GM18511 (cell line): ENCODE data around the gene BRAF.
"Not testable (repeated sequence)": the region's sequence is repeated elsewhere in the genome, so short reads cannot be mapped to it uniquely, and the experiment has no call there.

ENCODE experiments used
- ATAC-seq: cut with Tn5 transposase; IDR thresholded peaks from one replicate; pipeline ENCODE4 v1.9.1; 2021; ENCODE audit warnings: mild to moderate bottlenecking, moderate library complexity; ENCODE audit not compliant: unreplicated experiment

Gene BRAF

DNA sequence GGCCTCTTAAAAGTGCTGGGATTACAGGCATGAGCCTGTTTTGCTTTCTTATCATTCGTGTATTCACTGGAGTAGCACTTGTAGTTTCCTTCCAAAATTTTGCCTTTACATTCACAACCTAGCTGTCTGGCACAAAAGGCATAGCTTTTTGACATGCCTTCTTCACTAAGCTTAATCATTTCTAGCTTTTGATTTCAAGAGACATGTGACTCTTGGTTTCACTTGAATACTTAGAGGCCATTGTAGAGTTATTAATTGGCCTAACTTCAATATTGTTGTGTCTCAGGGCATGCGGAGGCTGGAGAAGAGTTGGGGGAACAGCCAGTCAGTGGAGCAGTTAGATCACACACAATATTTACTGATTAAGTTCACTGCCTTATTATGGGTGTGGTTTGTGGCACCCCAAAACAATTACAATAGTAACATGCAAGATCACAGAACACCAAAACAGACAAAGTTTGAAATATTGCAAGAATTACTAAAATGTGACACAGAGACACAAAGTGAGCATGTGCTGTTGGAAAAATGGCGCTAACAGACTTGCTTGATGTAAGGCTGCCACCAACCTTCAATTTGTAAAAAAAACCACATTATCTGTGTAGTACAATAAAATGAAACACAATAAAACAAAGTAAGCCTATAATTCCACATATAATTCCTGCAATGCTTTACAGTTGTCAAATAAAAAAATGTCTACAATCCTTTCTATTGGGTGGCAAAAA lies 43.1 kb downstream of the BRAF start:
- peak; percentile 67 for ATAC-seq

DNA sequence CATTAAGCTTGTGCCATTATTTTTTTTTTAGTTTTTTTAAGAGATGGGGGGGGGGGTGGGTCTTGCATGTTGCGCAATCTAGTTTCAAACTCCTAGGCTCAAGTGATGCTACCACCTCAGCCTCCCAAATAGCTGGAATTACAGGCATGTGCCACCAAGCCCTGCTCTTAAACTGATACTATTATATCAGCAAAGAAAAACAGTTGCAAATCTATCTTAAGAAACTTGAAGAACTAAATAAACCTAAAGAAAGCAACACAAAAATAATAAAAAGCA lies 47.5 kb downstream of the BRAF start:
- ATAC-seq, result no peak

DNA sequence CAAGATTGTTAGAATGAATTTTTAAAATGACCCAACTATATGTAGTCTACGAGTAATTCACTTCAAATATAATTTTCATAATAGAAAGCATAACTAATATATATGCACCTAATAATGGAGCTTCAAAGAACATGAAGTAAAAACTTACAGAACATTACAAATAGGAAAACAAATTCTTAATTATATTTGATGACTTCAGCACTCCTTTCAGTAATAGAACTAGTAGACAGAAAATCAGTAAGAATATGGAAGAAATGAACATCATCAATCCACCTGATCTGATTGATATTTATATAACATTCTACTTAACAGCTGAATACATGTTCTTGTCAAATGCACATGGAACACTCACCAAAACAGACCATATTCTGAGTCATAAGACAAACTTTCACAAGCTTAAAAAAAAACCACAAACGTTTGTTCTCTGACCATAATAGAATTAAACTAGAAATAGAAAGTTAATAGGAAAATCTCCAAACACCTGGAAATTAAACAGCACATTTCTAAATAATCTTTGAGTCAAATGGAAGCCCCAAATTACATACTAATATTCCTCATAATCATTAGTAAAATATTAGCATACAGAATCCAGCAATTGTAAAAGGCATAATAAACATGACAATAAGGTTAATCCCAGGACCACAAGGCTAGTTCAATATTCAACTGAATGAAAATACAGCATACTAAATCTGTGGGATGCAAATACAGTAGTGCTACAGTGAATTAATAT lies 48.0 kb downstream of the BRAF start:
- peak; percentile 85 for ATAC-seq

DNA sequence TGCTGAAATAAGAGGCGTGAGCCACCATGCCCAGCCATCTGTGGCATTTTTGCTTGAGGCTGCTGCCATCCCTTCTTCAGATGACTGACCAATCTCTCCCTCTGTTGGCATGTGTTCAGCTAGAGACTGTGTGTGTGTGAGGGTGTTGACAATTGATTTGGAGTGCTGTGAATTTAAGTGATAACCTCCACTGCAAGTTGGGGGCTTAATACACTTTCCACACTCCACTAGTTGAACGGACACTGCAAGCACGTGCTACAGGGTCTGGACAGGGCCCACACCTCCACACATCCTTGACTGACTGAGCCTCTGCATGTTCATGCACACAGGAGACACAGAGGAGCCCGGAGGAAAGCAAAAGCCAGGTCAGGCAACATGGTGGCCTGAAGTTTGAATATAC lies 51.3 kb downstream of the BRAF start:
- ATAC-seq, result no peak

DNA sequence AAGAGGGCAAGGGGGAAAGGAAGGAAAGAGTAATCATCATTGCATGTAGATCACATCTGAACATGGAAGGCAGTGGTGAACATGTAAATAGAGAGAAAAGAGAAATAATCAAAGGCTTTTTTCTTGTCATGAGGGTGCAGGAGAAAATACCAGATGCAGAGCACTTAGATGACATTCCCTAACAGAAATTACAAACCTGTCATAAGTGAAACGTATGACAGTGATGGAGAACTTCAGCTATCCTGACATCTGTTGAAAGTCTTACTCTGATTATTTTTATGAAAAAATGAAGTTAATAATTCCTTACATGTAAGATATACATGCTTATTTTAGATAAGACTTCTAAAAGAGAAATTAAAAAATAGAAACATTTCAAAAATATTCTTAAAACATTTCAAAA lies 54.7 kb downstream of the BRAF start:
- ATAC-seq, result no peak

DNA sequence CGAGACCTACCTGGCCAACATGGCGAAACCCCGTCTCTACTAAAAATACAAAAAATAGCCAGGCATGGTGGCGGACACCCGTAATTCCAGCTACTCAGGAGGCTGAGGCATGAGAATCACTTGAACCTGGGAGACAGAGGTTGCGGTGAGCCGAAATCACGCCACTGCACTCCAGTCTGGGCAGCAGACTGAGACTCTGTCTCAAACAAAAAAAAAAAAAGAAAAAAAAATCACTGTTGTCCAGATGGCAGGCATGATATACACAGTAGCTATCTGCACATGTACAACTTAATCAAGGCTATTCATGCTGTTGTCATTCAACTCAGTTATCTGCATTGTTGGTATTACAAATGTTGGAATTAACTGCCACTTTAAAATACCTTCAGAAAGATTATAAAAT lies 55.3 kb downstream of the BRAF start:
- no peak for ATAC-seq

DNA sequence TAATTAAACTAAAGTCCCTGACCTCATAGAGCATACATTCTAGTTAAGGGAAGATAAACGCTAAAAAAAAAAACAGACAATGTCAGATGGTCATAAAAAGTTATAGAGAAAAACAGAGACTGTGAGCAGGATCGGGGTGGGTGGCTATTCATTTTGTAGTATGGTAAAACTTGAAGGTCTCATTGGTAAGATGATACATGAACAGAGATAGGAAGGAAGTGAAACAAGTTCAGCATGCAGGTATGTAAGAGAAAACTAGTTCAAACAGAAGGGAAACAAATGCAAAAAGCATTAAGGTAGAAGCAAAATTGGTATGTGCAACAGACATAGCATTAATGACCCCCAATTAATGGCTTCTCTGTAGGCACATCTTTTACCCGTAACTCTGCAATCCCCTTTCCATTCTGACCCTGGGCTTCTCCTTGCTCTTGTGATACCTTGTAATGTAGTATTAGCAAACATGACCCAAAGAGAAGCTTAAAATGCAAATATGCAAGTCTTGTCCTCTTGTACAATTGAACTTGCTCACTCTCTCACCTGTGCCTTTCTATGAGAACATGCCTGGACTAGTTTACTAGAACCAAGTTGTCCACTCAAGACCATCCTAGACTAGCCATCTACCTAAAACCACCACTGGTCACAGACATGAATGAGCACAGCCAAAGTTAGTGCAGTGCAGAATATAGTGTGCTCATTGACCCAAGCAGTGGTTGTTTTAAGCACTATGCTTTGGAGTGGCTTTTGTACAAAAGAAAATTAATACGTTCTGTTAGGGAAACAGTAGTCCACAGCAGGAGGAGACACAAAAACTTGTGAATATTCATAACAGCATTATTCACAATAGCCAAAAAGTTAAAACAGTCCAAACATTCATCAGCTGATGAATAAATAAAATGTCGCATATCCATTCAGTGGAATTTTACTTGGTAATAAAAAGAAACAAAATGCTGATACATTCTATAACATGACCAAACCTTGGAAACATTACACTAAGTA lies 57.0 kb downstream of the BRAF start:
- no peak for ATAC-seq

DNA sequence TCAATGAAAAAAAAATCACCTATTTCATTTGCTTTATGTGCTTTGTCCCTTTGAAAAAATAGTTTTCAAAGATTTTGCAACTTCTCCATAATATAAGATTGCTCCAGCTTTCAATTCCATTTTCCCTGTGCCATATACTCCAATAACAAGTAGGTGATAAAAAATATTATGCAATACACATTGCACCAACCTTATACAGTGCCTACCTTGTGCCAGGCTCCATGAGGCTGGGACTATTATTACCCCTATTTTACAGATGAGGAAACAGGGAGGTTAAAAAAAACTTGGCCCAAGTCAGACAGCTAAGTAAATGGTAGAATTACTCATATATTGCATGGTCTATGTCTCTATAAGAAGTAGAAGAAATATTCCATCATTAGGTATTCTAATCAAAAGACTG lies 57.8 kb downstream of the BRAF start:
- no peak for ATAC-seq

DNA sequence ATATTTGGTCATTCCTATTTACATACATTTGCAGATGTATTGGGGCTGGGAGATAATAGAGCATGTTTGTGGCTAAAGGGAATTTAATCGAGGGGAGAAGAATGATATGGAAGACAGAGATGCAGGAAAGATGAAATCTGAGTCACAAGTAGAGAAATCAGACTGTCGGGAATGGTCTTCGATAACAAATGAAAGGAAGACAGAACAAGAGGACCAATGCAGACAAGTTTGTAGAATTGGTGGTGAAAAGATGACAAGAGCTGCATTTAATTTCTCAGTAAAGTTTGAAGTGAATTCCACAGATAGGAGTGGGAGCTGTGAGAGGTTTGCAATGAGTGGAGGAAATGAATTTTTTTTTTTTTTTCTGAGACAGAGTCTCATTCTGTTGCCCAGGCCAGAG lies 60.0 kb downstream of the BRAF start:
- no peak for ATAC-seq

DNA sequence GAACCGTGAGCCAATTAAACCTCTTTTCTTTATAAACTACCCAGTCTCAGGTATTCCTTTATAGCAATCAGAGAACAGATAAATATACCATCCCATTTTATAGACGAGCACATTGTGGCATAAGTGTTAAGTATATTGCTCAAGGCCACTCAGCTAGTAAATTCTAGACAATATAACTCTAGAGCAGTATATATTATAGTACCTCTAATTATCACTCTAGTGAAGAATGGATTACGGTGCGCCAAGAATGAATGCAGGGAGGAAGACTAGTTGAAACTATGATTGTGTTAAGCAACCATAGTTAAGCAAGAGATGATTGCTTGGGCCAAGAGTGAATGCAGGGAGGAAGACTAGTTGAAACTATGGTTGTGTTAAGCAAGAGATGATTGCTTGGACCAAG lies 60.9 kb downstream of the BRAF start:
- no peak for ATAC-seq

DNA sequence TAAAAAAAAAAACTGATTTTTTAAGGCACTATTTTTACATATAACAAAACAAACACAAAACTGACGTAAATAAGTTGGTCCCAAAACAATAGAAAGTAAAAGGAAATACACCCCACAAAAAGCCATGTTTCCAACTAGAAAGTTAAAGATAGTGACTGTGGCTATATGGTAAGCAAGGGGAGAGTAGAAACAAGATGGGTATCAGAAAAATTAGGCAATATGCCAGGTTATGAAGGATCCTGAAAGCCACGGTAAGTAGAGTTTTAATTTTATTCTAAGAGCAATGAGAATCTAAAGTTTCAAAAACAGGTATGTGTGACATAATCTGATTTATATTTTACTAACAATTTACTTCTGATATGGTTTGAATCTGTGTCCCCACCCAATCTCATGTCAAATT lies 61.5 kb downstream of the BRAF start:
- ATAC-seq, result no peak

DNA sequence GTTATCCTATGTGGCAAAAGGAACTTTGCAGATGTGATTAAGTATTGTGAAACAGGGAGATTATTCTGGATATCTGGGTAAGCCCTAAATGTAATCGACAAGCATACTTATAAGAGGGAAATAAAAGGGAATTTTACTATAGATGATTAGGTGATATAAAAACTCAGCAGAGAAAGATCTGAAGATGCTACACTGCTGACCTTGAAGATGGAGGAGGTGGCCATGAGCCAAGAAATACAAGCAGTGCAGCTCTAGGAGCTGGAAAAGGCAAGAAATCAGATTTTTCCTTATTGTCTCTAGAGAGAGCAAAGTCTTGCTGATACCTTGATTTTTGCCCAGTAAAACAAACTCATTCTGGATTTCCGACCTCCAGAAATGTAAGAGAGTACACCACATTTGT lies 67.7 kb downstream of the BRAF start:
- ATAC-seq, result no peak

DNA sequence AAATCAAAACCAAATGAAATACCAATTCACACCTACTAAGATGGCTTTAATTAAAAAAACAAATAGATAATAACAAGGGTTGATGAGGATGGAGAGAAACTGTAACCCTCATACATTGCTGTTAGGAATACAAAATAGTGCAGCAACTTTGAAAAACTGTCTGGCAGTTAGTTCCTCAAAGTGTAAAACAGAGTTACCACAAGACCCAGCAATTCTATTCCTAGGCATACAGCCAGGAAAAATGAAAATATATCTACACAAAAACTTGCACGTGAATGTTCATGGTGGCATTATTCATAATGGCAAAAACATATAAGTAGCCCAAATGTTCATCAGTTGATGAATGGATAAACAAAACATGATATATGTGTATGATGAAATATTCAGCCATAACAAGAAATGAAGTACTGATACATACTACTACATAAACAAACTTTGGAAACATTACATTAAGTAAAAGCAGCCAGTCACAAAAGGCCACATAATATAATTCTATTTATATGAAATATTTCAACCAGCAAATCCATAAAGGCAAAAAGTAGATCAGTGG lies 83.5 kb downstream of the BRAF start:
- ATAC-seq, result no peak

DNA sequence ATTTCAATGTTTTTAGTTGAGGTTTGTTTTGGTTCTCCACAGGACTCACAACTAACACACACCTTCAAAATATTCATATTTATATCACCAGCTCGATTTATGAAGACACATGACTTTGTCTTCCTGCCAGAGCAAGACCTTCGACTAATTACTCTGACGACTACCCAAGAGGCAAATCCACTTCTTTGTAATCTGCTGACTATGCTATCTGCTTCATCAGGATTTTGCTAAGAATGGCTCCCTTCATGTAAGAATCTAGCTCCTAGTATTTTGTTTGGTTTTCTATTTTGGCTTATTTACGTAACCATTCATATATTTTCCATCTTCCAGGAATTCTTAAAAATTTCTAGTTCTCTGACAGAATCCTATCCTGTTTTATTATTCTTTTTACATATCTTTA lies 93.0 kb downstream of the BRAF start:
- no peak for ATAC-seq

DNA sequence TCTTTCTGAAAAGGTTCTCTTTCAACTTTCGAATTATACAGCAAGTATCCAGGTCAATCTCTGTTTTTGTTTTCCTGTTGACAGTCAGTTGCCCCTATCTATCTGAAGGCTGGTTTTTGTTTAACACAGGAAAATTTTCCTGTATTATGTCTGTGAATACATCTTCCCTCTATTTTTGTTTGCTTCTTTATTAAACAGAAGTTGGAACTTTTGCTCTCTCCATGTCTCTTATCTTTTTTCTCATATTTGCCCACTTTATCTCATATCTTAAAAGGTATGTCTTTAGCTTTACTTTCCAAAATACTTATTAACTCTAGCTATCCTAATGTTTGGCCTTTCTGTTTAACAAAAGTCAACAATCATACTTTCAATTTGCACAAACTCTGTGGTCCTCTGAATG lies 95.0 kb downstream of the BRAF start:
- ATAC-seq, result no peak

DNA sequence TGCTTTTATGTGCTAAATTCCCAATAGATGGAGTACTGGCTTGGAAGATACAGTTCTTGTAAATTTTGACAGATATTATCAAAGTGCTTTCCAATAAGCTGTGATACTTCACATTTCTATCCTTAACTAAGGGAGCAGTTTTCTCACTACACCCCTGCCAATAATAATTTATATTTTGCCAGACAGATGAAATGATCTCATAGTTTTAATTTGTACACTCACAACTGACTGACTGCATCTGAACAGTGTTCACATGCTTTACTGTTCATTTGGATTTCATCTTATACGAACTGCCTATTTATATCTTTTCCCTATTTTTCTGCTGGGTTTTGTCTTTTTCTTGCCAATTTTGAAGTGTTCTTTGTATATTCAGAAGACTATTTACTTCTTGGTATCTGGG lies 96.0 kb downstream of the BRAF start:
- no peak for ATAC-seq

DNA sequence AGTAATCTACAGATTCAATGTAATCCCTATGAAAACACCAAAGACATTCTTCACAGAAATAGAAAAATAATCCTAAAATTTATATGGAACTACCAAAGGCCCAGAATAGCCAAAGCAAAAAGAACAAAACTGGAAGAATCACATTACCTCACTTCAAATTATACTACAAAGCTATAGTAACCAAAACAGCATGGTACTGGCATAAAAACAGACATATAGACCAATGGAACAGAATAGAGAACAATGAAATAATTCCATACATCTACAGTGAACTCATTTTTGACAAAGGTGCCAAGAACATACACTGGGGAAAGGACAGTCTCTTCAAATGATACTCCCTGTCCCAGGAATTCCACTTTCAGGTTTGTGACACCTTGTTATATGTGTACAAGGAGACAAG lies 107.3 kb downstream of the BRAF start:
- ATAC-seq, result not testable (repeated sequence)

DNA sequence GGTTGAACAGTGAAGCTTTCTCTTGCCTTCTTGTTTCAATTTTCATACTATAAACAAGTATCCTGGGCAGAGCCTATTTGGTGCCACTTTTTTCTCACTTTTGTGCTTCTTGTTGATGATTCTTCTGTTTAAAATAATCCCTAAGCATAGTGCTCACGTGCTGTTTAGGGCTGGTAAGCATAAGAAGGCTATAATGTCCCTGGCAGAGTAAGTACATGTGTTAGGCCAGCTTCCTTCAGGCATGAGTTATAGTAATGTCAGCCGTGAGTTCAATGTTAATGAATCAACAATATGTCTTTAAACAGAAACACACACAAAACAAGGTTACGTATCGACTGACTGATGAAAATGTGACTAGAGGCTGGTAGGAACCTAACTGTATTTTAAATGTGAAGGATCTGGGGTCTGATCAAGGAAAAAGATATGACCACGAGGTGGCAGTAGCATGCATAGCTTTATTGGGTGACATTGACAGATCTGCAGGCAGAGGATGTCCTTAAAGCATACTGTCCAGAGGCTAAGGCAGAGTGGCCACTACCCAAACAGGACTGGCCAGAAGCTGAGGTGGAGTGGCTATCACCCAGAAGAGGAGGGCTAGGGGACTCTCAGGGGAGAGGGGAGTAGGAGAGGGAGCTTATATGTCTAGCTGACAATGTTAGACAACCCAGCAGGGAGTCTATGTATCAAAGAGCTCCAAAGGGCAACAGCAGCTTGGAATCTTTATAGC lies 113.7 kb downstream of the BRAF start:
- peak; percentile 88 for ATAC-seq

DNA sequence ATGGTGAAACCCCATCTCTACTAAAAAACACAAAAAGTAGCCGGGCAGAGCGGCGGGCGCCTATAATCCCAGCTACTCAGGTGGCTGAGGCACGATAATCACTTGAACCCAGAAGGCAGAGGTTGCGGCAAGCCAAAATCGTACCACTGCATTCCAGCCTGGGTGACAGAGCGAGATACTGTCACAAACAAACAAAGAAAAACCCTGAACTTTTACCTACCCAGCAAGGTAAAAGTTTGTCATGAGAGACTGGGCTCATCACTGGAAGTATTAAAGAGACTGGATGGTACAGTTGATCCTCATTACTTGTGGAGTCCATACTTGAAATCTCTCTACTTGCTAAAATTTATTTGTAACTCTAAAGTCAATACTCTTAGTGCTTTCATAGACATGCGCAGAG lies 114.3 kb downstream of the BRAF start:
- no peak for ATAC-seq

DNA sequence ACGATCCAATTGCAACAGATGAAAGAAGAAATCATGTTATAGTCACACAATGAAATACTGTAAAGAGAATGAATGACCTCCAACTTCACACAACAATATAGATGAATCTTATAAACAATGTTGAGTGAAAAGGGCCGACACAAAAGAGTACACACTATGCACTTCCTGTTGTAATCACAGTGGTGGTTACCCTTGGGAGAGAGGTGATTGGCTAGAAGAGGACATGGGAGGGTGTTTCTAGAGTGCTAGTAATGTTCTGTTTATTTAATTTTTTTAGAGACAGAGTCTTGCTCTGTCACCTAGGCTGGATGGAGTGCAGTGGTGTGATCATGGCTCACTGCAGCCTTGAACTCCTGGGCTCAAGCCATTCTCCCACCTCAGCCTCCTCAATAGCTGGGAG lies 145.8 kb downstream of the BRAF start:
- no peak for ATAC-seq

DNA sequence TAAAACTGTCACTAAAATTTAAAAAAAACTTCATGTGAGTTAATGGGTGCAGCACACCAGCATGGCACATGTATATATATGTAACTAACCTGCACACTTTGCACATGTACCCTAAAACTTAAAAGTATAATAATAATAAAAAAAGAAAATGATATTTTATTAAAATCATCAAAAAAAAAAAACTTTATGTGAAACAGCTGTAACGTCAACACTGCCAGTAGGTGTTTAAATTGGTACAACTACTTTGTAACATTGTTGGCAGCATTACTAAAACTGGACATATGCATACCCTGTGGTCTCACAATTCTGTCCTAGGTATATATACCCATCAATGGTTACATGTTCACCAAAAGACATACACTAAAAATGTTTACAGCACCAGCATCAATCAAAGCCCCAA lies 146.2 kb downstream of the BRAF start:
- ATAC-seq, result no peak
